ENCODE data around the gene CD52.
A peak's percentile ranks its signal among the peaks of the same experiment; 100 is the strongest.

CD52 gene, protein sequence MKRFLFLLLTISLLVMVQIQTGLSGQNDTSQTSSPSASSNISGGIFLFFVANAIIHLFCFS

DNA sequence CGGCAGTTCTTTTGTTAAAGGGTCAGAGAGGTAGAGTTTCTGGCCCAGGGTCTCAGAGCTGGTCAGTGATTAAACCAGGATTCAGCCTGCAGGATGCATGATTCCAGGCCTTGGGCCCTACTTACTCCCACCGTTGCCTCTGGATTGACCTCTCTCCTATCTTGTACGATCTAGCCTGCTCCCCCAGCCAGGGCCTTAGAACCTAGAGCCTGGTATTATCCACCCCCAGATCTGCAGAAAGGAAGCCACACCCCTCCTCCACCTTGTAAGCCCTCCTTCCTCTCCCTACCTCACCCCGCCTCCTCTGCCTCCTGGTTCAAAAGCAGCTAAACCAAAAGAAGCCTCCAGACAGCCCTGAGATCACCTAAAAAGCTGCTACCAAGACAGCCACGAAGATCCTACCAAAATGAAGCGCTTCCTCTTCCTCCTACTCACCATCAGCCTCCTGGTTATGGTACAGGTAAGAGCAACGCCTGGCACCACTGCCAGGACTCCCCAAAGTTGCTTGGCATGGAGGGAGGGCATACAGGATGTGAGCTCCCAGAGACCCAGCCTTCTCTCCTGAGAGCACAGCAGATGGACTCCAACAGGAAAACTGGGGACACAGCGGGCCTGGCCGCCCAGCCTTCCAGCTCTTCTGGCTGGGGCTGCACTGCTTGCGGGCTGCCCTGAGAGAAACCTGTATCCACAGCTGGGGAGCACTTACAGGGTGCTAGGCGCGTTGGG is at the start of gene CD52:
Gene CD52, plus strand, starts transcription at position 347 of the 726 bp plus-strand sequence. Its CDS starts 60 bp downstream, at position 407.
- H3K4me3 Mint-ChIP-seq, result peak within 1 kb of the TSS; percentile 92
- H3K27ac Mint-ChIP-seq, result peak within 1 kb of the TSS; percentile 75
- H3K36me3 Mint-ChIP-seq (ENCODE audit: low read depth), result peaks cover 44% of the 10 kb centered on the region
- DNase-seq (ENCODE audit: low spot score), result peak; percentile 68
- no peaks in the 10 kb centered on the region for H3K27me3 Mint-ChIP-seq (ENCODE audit: low read depth)
- no peaks in the 10 kb centered on the region for H3K9me3 Mint-ChIP-seq
- H3K4me1 Mint-ChIP-seq (ENCODE audit: low read depth), result peaks cover 58% of the 10 kb centered on the region

DNA sequence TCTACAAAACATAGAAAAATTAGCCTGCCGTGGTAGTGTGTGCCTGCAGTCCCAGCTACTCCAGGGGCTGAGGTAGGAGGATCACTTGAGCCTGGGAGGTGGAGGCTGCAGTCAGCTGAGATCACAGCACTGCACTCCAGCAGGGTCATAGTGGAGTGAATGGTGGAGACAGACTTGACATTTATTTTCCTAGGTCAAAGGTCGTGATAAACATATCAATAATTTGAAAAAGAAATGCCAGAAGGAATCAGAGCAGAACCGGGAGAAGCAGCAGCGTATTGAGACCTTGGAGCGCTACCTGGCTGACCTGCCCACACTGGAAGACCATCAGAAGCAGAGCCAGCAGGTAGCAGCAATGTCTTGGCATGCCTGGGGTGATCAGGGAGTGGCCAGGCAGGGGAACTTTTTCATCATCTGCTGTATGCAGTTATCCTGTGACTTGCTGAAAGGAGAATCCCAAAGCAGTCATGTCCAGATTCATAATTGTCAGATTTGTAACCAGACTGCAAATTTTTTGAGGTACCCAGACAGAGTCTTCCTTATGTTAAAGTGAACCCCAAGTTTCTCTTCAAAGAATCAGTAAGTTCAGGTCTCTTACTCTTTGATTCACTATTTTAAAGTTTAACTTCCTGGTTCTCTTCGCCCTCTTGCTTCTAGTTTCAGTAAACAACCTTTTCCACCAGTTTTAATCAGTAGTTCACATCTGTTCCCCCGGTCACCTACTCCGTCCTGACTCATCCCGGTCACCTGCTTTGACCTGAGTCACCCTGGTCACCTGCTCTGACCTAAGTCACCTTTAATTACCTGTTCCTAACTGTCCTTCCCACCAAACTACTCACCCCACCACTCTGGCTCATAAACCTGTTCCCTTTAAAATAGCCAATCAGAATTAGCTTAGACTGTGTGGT is 49.2 kb upstream of the CD52 start:
- Mint-ChIP-seq H3K27me3 (ENCODE audit: low read depth) (no peaks in the 10 kb centered on the region), H3K4me1 (ENCODE audit: low read depth) (peaks cover 2% of the 10 kb centered on the region), H3K9me3 (peaks cover 17% of the 10 kb centered on the region), H3K36me3 (ENCODE audit: low read depth) (peaks cover 71% of the 10 kb centered on the region), H3K27ac (no peak overlapping the region), H3K4me3 (no peak overlapping the region)
- DNase-seq (ENCODE audit: low spot score), result no peak

DNA sequence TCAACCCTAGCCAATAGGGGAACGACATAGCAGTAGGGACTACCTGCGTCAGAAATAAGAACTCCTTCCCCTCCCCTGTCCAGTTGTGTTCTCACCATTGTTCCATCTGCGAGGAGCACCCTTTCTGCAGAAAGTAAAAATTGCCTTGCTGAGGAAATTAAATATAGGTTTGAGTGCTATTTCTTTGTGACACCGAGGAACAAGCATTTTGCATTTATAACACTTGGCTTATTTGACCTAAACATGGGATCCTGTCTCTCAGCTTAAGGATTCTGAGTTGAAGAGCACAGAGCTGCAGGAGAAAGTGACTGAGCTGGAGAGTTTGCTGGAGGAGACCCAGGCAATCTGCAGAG is 48.6 kb upstream of the CD52 start:
- Mint-ChIP-seq H3K9me3 (peaks cover 17% of the 10 kb centered on the region), H3K27me3 (ENCODE audit: low read depth) (no peaks in the 10 kb centered on the region), H3K4me3 (no peak overlapping the region), H3K27ac (no peak overlapping the region), H3K4me1 (ENCODE audit: low read depth) (peaks cover 2% of the 10 kb centered on the region), H3K36me3 (ENCODE audit: low read depth) (peaks cover 68% of the 10 kb centered on the region)
- DNase-seq (ENCODE audit: low spot score), result no peak

DNA sequence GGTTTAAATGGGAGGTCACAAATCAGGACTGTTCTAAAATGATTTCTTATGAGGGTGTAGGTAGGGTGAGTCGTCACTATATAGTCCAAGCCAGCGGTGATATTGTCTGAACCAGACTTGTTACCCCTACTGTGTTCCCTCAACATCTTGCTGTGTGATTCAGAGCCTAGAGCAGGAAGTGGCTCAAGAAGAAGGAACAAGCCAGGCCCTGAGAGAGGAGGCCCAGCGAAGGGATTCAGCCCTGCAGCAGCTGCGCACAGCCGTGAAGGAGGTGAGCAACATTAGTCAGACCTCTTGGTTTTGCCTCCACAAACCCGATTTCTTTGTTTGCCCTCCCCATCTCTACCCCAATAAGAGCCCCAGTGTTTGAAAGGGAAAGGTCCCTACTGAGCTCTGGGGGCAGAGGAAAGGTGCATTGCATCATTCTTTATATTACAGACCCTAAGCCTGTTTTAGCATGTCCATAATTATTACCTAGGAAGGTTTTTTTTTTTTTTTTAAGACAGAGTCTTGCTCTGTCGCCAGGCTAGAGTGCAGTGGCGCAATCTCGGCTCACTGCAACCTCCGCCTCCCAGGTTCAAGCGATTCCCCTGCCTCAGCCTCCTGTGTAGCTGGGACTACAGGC is 42.8 kb upstream of the CD52 start:
- Mint-ChIP-seq H3K36me3 (ENCODE audit: low read depth) (peaks cover 63% of the 10 kb centered on the region), H3K27me3 (ENCODE audit: low read depth) (no peaks in the 10 kb centered on the region), H3K4me3 (no peak overlapping the region), H3K27ac (peak overlapping the region; percentile 12), H3K9me3 (no peaks in the 10 kb centered on the region), H3K4me1 (ENCODE audit: low read depth) (peaks cover 44% of the 10 kb centered on the region)
- DNase-seq (ENCODE audit: low spot score), result no peak

- no peaks in the 10 kb centered on the region for H3K9me3 Mint-ChIP-seq
- peaks cover 44% of the 10 kb centered on the region for H3K4me1 Mint-ChIP-seq (ENCODE audit: low read depth)
- peaks cover 60% of the 10 kb centered on the region for H3K36me3 Mint-ChIP-seq (ENCODE audit: low read depth)
- no peaks in the 10 kb centered on the region for H3K27me3 Mint-ChIP-seq (ENCODE audit: low read depth)
- peak overlapping the region; percentile 96 for H3K27ac Mint-ChIP-seq
- peak; percentile 83 for DNase-seq (ENCODE audit: low spot score)
- peak overlapping the region; percentile 74 for H3K4me3 Mint-ChIP-seq
These were observed 42.0 kb upstream of the CD52 start for GRCh38 chr1:26275580-26276431.

DNA sequence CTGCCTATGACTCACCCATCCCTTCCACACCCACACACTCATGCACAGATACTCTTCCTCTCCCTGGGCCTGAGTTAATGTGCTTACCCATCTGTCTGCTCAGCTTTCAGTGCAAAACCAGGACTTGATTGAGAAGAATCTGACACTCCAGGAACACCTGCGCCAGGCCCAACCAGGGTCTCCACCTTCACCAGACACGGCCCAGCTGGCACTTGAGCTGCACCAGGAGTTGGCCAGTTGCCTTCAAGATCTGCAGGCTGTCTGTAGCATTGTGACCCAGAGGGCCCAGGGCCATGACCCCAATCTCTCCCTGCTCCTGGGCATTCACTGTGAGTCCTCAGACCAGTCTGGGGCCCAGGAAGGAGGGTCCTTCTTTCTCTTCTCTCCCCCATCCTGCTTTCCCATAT is 41.3 kb upstream of the CD52 start:
- H3K4me3 Mint-ChIP-seq, result peak overlapping the region; percentile 74
- H3K36me3 Mint-ChIP-seq (ENCODE audit: low read depth), result peaks cover 63% of the 10 kb centered on the region
- H3K27ac Mint-ChIP-seq, result peak overlapping the region; percentile 96
- H3K27me3 Mint-ChIP-seq (ENCODE audit: low read depth), result no peaks in the 10 kb centered on the region
- no peak for DNase-seq (ENCODE audit: low spot score)
- no peaks in the 10 kb centered on the region for H3K9me3 Mint-ChIP-seq
- H3K4me1 Mint-ChIP-seq (ENCODE audit: low read depth), result peaks cover 50% of the 10 kb centered on the region

GRCh38 chr1:26277261-26277661 is 40.5 kb upstream of the CD52 start:
- peaks cover 54% of the 10 kb centered on the region for H3K4me1 Mint-ChIP-seq (ENCODE audit: low read depth)

GRCh38 chr1:26277719-26278118 is 40.0 kb upstream of the CD52 start:
- no peaks in the 10 kb centered on the region for H3K9me3 Mint-ChIP-seq
- H3K4me1 Mint-ChIP-seq (ENCODE audit: low read depth), result peaks cover 58% of the 10 kb centered on the region
- peaks cover 65% of the 10 kb centered on the region for H3K36me3 Mint-ChIP-seq (ENCODE audit: low read depth)
- peak overlapping the region; percentile 96 for H3K27ac Mint-ChIP-seq
- H3K27me3 Mint-ChIP-seq (ENCODE audit: low read depth), result no peaks in the 10 kb centered on the region
- H3K4me3 Mint-ChIP-seq, result peak overlapping the region; percentile 85
- no peak for DNase-seq (ENCODE audit: low spot score)

More at GRCh38 chr1:26277261-26277661, 40.5 kb upstream of the CD52 start:
- Mint-ChIP-seq H3K4me3 (peak overlapping the region; percentile 74), H3K9me3 (no peaks in the 10 kb centered on the region), H3K27me3 (ENCODE audit: low read depth) (no peaks in the 10 kb centered on the region), H3K27ac (peak overlapping the region; percentile 96), H3K36me3 (ENCODE audit: low read depth) (peaks cover 62% of the 10 kb centered on the region)
- no peak for DNase-seq (ENCODE audit: low spot score)

GRCh38 chr1:26278303-26278702 is 39.5 kb upstream of the CD52 start:
- H3K36me3 Mint-ChIP-seq (ENCODE audit: low read depth), result peaks cover 68% of the 10 kb centered on the region
- DNase-seq (ENCODE audit: low spot score), result no peak
- H3K27ac Mint-ChIP-seq, result peak overlapping the region; percentile 96
- no peaks in the 10 kb centered on the region for H3K27me3 Mint-ChIP-seq (ENCODE audit: low read depth)
- H3K4me1 Mint-ChIP-seq (ENCODE audit: low read depth), result peaks cover 64% of the 10 kb centered on the region
- H3K4me3 Mint-ChIP-seq, result peak overlapping the region; percentile 85
- H3K9me3 Mint-ChIP-seq, result no peaks in the 10 kb centered on the region

- peaks cover 73% of the 10 kb centered on the region for H3K36me3 Mint-ChIP-seq (ENCODE audit: low read depth)
- peak overlapping the region; percentile 85 for H3K4me3 Mint-ChIP-seq
- no peaks in the 10 kb centered on the region for H3K9me3 Mint-ChIP-seq
- peak overlapping the region; percentile 95 for H3K27ac Mint-ChIP-seq
- H3K4me1 Mint-ChIP-seq (ENCODE audit: low read depth), result peaks cover 70% of the 10 kb centered on the region
- no peaks in the 10 kb centered on the region for H3K27me3 Mint-ChIP-seq (ENCODE audit: low read depth)
- peak; percentile 67 for DNase-seq (ENCODE audit: low spot score)
These were observed 38.9 kb upstream of the CD52 start for GRCh38 chr1:26278724-26279455.

DNA sequence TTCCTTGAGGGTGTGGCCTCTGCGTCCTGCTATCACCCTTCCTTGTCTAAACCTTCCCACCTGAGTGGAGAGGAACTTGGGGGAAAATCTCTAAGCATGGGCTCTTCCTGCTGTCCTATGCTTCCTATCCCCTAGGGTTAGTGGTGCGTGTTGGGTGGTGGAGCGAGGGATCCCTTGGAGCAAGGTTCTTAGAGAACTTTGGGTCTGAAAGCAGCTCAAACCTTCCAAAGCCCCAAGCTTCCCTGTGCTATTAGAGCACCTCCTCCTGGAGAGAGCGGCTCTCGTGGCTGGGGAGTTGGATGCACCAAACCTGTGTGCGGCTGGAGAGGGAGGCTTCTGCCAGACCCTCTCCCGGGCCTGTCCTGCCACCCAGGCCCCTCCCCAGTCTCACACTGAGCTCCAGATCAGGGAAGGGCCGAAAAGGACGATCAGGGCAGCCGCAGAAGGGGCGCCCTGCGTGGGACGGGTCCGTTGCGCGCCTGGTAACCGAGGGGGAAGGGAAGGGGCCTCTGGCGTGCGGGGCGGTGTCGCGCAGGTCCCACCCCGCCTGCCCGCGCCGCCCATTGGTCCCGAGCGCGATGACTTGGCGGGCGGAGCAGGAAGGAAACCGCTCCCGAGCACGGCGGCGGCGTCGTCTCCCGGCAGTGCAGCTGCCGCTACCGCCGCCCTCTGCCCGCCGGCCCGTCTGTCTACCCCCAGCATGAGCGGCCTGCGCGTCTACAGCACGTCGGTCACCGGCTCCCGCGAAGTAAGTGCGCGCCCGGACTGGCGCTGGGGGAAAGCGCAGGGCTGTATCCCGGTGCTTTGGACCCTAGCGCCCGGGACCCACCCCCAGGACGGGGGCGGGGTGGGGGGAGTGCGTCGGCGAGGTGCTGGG is 38.1 kb upstream of the CD52 start, which contains the start of gene SH3BGRL3:
Gene SH3BGRL3, plus strand, starts transcription at position 631 of the 877 bp plus-strand sequence. Its CDS starts 70 bp downstream, at position 701.
- Mint-ChIP-seq H3K27ac (peak within 1 kb of the TSS; percentile 95), H3K27me3 (ENCODE audit: low read depth) (no peaks in the 10 kb centered on the region), H3K4me3 (peak within 1 kb of the TSS; percentile 85), H3K4me1 (ENCODE audit: low read depth) (peaks cover 73% of the 10 kb centered on the region), H3K9me3 (no peaks in the 10 kb centered on the region), H3K36me3 (ENCODE audit: low read depth) (peaks cover 71% of the 10 kb centered on the region)
- DNase-seq (ENCODE audit: low spot score), result peak; percentile 88

All from T-helper 2 cell treated with Interferon-gamma antibody and Interleukin-4, amounts not matched to agents 5 μg/mL and 100 μg/mL, for 36 hours (primary cell).